ENCODE results near the gene SAMD8.

Gene SAMD8

GRCh38 chr10:75083972-75084833 is 27.3 kb upstream of the SAMD8 start:
- TF ChIP-seq SPI1 (IDR thresholded peaks at IDR 0.05; ENCODE audit: borderline replicate concordance, low read depth) (no peak), CTCF (IDR thresholded peaks at IDR 0.05; ENCODE audit: insufficient read depth, low read length) (no peak), GABPA (IDR thresholded peaks at IDR 0.05; ENCODE audit: low read depth) (no peak), POLR2AphosphoS5 (IDR thresholded peaks at IDR 0.05; ENCODE audit: low read depth) (no peak), REST (IDR thresholded peaks at IDR 0.05; ENCODE audit: insufficient replicate concordance, low read depth) (no peak)
- Histone ChIP-seq H3K27ac (replicated peaks) (no peak overlapping the region), H3K27me3 (ENCODE audit: insufficient read depth, poor library complexity, severe bottlenecking) (no peaks in the 10 kb centered on the region), H3K4me3 (replicated peaks; ENCODE audit: insufficient read depth, low read length) (no peak overlapping the region)
- DNase-seq (ENCODE audit: low read depth in 1 of 2, low spot score in 1 of 2), result no peak

- no peaks in the 10 kb centered on the region for H3K27me3 ChIP-seq (ENCODE audit: insufficient read depth, poor library complexity, severe bottlenecking)
- H3K4me3 ChIP-seq (replicated peaks; ENCODE audit: insufficient read depth, low read length), result no peak overlapping the region
- TF ChIP-seq GABPA (IDR thresholded peaks at IDR 0.05; ENCODE audit: low read depth) (no peak), SPI1 (IDR thresholded peaks at IDR 0.05; ENCODE audit: borderline replicate concordance, low read depth) (no peak), CTCF (IDR thresholded peaks at IDR 0.05; ENCODE audit: insufficient read depth, low read length) (no peak), POLR2AphosphoS5 (IDR thresholded peaks at IDR 0.05; ENCODE audit: low read depth) (no peak), REST (IDR thresholded peaks at IDR 0.05; ENCODE audit: insufficient replicate concordance, low read depth) (no peak)
- no peak for DNase-seq (ENCODE audit: low read depth in 1 of 2, low spot score in 1 of 2)
- H3K27ac ChIP-seq (replicated peaks), result no peak overlapping the region
These were observed 26.5 kb upstream of the SAMD8 start for GRCh38 chr10:75084834-75085384.

- no peak for DNase-seq (ENCODE audit: low read depth in 1 of 2, low spot score in 1 of 2)
- TF ChIP-seq POLR2AphosphoS5 (IDR thresholded peaks at IDR 0.05; ENCODE audit: low read depth) (no peak), GABPA (IDR thresholded peaks at IDR 0.05; ENCODE audit: low read depth) (no peak), REST (IDR thresholded peaks at IDR 0.05; ENCODE audit: insufficient replicate concordance, low read depth) (no peak), CTCF (IDR thresholded peaks at IDR 0.05; ENCODE audit: insufficient read depth, low read length) (no peak), SPI1 (IDR thresholded peaks at IDR 0.05; ENCODE audit: borderline replicate concordance, low read depth) (no peak)
- Histone ChIP-seq H3K27me3 (ENCODE audit: insufficient read depth, poor library complexity, severe bottlenecking) (no peaks in the 10 kb centered on the region), H3K27ac (replicated peaks) (no peak overlapping the region), H3K4me3 (replicated peaks; ENCODE audit: insufficient read depth, low read length) (no peak overlapping the region)
These were observed 25.1 kb upstream of the SAMD8 start for GRCh38 chr10:75086278-75086934.
